ENCODE data around the gene SPAG16.

- TF ChIP-seq CTCF (conservative IDR thresholded peaks at IDR 0.05; ENCODE audit: low read length), result no peak
- TF ChIP-seq EZH2phosphoT487 (IDR thresholded peaks at IDR 0.05; ENCODE audit: borderline replicate concordance), result no peak
Observed at GRCh38 chr2:213644926-213645325, 360.7 kb downstream of the SPAG16 start.
